ENCODE data around the gene TPST2.

DNA sequence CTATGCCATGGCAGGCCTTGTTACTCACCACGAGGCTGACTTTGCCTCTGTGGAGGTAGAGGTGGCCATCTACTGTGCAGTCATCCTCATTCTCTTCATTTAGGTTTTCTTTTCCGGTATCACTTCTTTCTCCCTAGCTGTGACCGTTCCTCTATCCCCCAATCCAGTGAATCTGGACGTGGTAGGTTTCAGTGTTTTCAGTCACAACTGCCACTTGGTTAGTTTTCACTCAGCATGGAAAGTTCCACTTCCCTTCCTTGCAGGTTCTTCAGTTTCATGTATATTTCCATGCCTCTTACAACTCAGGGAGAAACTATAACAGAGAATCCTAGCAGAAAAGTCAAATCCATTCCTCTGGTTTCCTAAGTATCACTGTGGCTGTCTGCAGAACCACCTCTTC is 108.2 kb downstream of the TPST2 start:
- TF ChIP-seq CTCF (IDR thresholded peaks at IDR 0.05; ENCODE audit: borderline replicate concordance, extremely low read depth, low read length, poor library complexity, severe bottlenecking), result no peak
- no peak for TF ChIP-seq EZH2 (IDR thresholded peaks at IDR 0.05; ENCODE audit: borderline replicate concordance, low read depth, low read length, severe bottlenecking)
